Hematopoietic multipotent progenitor cell (in vitro differentiated cells): ENCODE measurements around the gene DDN. TPM values are rescaled to one million over a fixed set of nuclear protein-coding genes. Genes with fewer than 3 reads are reported as not detected.

Experiments used
- DNase-seq, 3 donors: peaks; one replicate each; pipeline ENCODE4 v3.0.0-alpha.2; 2011 to 2015; ENCODE audit warnings: low read depth in 2 of 3, low spot score in 2 of 3
- total RNA-seq: library from RNA; depleted of rRNA; stranded (reverse); fragments of >200 nt; gene quantifications from one replicate; pipeline ENCODE4 v1.2.3, GENCODE V29; 2012

Gene DDN
- total RNA-seq, 1 donor, result 0.81 TPM

DNA sequence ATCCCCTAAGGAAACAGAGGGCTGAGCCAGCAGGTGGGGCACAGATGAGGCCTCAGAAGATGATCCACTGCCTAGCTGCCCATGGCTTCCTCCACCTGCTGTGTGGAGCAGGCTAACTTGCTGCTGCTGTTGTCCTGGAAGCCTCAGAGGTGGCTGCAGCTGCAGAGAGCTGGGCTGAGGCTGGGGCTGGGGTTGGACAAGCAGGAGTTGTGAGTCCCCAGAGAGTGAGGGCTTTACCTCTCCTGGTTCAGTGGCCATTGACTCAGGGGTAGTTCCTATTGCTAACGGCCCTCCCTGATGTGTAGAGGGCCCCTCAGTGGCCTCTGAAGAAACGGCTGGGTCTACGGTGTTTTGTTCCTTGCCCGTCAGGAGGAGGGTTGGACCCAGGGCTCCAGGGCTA lies 33.1 kb upstream of the DDN start:
- DNase-seq, result no peak

DNA sequence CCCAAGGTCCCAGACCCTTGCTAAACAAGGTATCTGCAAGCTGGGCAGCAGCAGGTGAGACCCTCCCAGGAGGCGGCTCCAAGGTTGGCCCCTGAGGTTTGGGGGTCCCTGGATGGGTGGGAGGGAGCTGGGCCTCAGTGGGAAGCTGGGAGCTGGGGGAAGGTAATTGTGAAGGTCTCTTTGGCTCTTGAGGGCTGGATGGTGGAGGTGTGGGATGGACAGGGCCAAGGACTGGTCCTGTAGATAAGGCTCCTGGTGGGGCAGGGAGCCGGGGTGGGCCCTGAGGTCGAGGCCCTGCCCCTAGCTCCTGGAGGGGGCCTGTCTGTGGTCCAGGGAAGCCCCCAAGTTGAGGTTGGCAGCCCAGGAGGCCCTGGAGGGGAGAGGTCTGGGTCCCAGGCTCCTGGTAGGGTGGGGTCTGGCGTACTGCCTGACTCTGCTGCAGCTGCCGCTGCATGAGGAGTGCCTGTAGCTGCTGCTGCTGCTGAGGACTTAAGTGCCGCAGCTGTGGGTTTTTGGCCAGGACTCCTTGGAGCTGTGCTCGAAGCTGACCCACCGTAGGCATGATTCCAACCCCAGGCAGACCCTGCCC lies 32.5 kb upstream of the DDN start:
- no peak for DNase-seq

DNA sequence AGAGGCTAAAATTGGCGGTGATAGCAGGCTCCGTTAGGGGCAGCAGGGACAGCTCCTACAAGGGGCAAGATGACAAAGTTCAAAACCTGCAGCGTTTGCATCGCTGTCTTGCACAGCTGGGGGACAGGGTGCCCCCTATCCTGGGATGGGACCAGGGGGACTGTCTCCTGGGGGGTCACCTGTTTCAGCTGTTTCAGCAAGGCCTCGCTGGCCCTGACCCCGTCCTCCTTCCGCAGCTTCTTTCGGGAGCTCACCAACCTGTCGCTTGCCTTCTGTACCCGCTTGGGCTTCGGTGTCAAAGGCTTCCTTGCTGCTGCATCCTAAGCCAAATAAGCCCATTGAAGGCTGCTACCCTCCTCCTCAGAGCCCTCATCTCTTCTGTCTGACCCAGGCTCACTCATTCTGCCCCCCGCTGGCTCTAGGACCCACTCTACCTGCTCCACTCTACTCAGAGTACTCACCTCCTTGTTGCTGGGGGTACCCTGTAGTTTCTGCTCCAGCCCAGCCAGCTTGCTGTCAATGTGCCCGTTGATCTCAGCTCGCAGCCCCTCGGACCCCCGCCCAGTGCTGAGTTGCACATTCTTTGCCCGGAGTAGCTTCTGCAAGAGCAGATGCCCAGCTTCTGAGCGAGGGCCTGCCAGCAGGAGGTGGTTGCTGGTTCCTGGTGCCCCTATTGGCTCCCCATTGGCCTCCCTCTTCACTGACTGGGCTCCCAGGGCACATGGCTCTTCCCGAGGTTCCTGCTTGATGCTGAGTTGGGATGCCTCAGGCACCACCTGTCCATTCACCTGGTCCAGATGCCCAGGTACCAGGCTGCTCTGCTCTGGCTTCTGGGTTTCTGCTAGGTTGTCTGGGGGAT lies 31.8 kb upstream of the DDN start:
- no peak for DNase-seq

DNA sequence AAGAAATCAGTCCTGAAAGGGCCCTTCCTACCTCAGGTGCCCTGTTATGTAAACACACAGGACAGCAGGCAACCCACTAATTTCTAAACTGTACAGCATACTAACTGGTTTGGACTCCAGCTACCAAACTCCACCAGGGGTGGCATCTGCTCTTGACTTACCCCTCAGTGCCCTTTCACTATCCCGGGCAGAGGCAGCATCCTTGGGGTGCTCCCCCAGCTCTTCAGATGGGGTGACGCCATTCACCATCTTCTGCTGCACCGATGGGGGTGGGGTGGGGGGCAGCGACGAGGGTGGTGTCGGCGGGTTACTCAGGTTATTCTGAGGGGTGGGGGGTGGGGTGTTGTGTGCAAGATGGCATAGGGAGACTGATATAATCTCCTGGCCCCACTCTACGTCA lies 30.9 kb upstream of the DDN start:
- DNase-seq, result no peak

DNA sequence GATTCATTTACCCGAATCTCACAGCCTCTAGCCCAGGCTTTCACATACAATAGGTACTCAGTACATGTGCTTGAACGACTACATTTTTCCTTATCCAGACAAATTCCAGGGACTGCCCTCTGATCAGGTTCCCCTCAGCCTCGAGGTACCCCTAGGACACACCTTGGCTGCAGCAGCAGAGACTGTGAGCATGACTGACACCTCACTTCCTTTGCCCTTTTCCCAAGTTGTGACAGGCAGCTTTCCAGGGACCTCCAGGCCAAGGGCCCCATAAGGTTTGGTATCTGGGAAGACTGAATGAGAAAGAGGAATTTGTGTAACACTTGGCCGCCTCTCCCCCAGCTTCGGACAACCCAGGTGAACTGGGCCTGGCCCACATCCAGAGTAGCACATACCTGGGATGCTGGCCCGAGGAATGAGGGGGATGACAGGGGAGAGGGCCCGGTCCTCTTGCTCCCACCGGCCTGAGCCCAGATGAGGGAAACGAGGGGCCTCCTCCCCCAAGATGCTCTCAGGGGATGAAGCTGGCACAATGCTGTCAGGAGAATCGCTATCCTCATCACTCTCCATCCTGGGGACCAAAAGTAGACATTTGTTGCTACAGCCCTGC lies 29.6 kb upstream of the DDN start:
- no peak for DNase-seq

DNA sequence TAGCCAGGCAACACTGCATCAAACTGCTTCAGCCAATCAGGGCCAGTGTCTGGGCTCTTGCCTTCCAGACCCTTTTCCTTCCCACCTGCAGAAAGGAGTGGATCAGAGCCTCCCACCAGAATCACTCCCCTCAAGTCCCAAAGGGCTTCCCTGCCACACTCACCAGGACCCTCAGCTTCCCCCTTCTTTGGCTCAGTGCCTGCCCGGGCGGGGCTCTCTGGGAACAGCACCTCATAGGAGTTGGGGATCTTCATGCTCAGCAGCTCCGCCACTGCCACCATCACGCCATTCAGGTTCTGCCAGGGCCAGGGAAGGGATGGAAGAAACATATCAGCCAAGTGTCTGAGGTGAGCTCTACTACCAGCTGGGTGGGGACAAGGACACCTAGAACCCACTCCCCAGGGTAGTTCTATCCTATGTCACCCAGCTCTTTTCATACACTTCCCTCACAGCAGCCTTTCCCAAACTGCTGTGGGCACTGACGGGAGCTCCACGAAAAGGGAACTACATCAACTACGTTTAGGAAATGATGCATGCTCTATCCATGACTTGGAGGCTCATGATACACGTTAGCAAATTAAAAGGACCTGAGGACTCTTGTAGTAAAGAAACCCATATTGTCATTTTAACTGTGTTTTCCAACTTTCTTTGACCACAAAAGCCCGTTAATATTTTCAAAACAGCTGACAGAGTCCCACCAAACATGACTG lies 28.8 kb upstream of the DDN start:
- DNase-seq, result no peak

DNA sequence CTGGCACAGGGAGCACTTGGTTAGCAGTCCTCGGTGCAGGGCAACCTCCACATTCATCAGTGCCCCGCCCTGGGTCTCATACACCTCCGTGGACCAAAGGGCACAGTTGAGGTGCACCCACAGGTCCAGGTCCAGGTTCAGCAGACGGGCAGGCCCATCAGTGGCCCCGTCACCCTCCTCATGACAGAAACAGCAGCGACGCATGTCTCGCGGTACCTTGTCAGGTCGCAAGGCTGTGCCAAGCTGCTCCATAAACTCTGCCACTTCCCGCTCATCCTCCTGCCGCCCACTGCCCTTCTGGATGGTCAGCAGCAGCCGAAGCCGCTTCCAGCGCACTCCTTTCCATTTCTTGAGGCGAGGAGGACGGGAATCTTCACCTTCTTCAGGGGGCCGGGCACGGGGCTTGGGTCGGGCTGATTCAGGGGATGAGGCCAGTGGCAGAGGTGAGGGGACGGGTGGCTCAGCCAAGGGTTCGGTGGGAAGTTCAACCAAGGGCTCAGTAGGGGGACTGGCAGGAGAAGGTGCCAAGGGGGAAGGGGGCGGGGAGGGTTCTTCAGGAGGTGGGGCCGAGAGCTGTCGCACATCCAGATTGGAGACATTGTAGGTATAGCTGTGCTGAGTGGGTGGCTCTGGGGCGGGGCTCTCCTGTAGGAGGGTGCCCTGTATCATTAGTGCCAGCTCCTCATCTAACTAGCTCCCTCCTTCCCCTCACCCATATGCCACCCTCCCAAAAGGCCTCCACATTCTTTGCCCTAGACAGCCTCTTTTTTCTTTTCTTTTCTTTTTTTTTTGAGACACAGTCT lies 27.7 kb upstream of the DDN start:
- DNase-seq, result no peak

DNA sequence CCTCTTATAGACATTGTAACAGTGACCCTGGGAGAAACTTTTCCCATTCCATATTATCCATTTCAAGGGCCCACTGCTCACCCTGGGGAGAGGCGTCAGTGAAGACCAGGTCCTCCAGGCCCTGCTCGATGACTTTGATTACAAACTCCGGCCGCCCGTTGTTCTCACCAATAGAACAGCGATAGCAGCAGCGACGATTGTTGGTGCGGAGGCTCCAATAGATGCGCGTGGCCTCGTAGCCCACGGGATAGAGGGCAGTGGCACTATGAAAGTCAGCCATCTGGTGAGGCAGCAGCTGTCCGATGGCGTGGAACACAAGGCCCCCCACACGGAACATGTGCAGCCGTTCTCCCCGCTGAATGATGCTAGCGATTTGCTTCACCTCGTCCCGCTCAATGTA lies 26.9 kb upstream of the DDN start:
- DNase-seq, result no peak

DNA sequence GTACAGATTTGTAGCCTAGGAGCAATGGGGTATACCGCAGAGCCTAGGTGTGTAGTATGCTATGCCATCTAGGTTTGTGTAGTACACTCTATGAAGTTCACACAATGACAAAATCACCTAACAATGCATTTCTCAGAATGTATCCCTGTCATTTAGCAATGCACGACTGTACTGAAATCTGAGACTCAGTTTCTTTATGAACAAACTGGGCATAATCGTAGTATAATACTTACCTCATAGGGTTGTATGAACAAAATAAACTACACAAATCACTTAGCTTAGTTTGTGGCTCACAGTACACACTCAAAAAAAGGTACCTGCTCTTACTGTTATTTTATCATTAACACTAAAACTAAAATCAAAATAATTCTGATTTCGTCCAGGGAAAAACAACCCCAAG lies 26.3 kb upstream of the DDN start:
- DNase-seq, result no peak

DNA sequence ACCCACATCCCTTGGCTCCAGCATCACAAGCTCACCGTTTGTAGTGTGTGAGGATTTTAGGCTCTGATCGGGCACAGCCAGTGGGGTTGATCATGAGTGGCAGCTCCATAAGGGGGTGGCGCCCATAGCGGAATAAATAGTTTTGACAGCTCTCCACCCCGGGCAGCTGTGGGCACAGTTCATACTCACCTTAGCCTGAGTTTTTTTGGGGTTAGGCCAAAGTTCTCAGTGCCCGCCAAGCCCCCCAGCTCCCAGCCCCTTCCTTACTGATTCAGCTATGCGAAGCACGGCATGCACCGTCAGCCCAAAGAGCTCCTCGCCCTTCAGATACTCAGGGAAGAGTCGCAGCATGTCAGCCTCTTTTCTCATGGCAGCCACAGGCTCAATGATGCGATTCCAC lies 25.4 kb upstream of the DDN start:
- DNase-seq, result no peak

DNA sequence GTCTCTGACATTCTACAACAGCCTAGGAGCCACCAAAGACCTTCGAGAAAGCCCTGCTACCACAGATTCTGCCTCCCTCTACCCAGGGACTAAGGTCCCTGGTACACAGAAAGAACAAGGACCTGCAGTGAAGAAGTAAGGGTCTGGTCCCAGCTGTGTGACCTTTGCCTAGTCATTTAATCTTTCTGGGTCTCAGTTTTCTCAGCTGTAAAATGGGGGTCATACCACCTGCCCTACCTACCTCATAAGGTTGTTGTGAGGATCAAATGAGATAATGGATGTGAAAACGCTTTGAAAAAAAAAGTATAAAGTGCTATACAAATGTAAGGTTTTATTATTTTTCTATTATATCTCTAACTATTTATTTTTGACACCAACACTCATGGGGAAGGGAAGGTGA lies 24.6 kb upstream of the DDN start:
- DNase-seq, result no peak

DNA sequence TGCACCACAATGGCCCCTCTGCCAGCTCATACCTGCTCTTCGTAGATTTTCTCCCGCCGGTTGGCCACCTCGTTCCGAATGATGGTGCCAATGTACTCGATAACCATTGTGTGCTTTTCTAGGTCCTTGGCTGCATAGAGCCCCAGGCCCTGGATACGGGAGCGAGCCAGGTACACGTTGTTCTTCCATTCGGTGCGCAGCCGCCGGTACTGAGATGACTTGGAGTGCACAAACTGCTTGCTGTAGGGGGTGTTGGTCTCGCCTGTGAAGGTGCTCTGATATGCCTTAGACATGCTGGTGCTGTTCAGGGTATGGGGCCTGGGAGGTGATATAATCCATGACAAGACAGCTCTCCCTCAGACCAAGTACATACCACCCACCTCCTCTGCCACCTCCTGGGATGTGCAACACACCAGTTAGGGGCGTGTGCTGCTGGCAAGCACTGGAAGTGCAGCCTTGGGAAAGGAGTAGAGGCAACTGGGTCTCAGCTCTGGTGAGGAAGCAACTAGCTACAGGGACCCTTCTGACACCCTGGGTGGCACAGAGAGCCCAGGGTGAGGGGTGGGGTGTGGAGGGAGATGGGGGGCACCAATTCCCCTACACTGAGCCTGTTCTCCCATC lies 23.5 kb upstream of the DDN start:
- no peak for DNase-seq

DNA sequence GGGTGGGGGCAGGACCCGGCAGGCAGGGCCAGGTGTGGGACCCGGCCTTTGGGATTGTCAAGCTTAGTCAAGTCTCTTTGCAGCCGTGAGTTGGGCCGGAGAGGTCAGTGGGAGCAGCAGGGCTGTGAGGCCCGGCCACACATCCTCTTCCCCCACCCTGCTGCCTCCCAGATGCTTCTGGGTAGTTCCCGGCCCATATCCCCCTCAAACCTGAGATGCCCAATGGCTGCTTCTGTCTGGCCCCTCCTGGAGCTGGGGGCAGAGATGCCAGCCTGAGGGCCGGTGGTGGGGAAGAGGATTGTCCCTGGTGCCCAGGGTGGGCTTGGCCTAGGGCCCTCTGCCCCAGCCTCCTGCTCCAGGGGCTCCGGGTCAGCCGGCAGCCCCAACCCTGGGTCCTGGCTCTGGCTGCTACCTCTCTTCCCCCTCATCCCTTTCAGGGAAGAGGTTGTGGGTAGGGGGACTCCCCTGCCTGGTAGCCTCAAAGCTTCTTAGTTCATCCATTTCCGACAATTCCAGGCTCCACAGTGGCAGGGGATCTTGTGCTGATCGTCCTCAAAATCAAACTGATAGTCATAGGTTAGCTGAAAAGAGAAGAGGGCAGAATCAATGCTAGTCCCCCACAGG lies 22.2 kb upstream of the DDN start:
- no peak for DNase-seq

DNA sequence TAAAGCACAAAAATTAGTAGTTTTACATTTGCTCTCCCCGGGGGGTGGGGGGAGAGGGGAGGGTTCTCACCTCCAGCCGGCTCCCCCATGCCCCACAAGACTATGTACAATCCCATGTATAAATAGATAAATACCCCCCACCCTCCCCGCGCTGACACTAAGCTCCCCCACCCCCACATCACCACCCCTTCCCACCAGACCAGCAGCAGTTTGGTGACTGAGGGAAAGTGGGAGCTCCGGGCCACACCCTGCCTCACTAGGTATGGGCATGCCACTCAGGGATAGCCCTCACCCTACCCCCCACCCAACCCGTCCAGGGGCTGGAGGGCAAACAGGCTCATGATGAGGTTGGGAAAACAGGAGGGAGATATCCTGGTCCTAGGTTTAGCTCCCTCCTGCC lies 21.3 kb upstream of the DDN start:
- DNase-seq, result no peak

DNA sequence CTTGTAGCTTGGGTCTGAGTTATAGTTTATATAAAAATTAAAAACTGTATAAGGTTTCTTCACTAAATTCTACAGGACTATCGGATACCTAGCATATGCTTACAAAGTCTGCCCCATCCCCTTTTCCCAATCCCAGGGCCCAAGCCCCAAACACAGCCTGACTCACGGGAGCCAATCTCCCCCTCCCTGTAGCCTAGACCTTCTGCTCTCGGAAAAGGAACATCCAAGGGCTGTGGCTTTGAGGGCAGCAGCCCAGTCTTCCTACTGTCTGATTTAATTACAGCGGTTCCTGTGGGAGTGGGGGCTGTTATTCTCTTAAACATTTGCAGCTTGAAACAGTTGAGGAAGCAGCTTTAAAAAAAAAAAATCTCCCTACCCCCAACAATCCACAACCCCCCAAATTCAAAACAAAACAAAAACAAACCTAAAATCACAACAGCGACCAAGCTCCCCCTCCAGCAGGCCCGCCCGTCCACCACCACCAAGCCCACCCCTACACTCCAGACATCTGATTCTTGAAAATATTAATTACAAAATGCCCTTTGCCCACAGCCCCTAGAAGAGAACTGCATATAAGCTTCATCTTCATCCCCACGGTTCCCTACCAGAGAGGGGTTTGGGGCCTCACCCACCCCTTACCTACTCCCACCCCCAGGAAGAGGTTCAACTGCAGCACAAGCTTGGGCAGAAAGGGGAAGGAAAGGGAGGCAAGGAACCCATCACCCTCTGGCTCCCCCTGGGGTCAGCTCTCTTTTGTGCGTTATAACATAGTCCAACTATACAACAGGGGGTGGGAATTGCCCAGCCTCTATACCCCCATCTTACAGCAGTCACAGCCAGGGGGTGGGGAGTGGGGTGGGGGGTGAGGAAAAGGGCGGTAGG lies 20.5 kb upstream of the DDN start:
- DNase-seq, result peak in 2 of 3 donors; percentile 81 to 89

DNA sequence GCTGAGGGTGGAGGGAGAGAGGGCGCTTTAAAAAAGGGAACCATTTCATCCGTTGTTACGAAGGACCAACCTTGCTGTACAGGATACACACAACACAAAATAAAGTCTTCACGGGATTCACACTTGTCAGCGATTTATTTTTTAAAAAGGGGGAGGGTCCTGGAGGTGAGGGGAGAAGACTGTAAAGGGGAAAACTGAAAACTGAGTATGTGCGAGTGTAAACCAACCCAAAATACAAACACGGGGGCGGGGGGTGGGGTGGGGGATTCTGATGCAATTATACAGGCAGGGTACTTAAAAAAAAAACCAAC lies 19.9 kb upstream of the DDN start:
- no peak for DNase-seq

DNA sequence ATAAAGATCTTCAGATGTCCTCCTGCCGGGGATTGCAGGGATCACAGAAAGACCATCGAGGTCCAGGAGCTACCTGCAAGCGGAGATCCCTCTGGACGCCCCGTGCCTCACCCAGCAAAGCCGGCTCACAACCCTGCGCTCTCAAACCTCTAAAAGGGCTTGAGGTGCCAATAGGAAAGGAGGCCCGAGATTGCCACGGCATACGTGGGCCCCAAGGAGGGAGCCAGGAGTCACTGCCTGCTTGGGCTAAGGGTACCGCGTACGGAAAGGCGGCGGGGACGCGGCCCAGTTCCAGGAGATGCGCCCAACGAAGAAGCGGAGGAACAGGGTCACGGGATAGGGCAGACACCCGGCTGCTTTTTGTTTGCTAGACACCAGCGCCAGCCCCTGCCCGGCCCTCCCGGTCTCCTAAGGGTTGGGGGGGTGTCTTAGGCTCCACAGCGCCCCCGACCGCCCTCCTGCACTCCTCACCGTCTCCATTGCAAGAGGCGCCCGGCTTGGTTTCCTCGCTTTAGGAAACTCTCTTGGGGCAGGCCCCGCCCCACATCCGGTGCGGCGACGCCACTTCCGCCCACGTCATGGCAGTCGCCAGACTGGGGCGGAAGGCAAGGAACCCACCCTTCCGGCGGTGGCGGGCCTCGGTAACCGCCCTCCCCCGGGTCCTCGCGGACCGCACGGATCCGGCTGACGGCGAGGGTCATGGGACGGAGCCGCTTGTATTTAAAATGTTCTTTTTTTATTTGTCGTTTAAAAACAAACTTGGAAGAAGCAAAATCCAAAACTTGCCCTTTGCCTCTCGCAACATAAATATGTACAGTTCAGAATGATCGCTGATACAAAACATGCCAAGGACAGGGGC lies 19.3 kb upstream of the DDN start, which contains the start of gene PRKAG1:
Gene PRKAG1 (minus strand): TSS at position 516 of the 859 bp plus-strand sequence. CDS start 36 bp downstream, at position 480.
- DNase-seq, result peak; percentile 97 to 99 (median 99)

DNA sequence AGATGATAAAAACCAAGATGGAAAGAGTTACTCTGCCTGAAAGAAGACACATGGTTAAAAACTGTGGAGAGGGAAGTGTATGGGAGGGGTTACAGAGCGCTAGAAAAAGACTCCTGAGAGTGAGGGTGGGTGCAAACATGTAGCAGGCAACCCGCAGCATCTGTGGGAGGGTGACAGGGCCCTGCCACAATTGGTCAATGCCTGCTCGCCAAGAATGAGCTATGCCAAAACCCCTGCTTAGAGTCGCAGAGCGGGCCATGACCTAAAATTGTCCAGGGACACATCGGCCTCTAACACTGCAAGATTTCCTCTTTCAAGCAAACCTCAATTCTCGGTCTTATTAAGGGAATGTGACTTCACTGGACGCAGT lies 18.7 kb upstream of the DDN start:
- peak in 1 of 3 donors; percentile 48 for DNase-seq
